Ammon's horn (tissue), 1 donor: ENCODE results near the gene SVIL.
"Not testable (repeated sequence)": the region's sequence is repeated elsewhere in the genome, so short reads cannot be mapped to it uniquely, and the experiment has no call there.

Experiments
- DNase-seq: peaks from one replicate; pipeline ENCODE4 v3.0.0-alpha.2; 2016; ENCODE audit warnings: low spot score

SVIL gene

DNA sequence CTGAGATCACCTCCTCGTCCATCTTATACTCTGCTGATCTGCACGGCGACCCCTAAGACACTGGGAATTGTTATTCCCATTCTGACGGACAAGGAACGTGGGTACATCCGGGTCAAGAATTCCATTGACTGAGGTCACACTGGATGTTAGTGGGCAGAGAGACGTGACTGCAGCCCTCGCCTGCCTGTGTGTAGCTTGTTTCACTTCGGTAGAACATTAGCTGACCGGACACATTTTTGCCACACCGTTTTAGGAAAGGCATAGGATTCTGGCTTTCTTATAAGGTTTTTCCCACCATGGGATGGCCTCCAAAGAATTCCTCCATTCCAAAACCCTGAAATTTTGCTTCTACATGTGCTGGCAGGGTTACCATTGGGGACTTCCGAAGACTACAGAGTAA is 118.9 kb downstream of the SVIL start:
- DNase-seq = not testable (repeated sequence)

DNA sequence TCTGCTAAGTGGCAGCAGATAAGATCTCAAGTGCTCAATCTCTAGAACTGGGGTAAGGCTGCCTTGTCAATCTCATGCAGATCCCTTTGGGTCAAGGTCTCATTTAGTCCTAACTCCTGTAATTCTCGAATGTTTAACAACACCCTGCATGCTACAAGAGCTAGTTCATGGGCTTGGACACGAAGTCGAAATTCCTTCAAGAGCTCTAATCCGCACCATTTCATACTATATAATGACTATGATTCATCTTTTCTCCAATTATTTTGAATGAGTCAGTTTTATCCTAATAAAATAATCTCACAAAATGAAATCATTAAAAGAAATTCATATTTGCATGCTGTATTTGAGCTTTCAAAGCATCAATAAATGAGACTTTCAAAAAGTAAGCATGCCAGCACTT is 119.7 kb downstream of the SVIL start:
- DNase-seq = not testable (repeated sequence)

DNA sequence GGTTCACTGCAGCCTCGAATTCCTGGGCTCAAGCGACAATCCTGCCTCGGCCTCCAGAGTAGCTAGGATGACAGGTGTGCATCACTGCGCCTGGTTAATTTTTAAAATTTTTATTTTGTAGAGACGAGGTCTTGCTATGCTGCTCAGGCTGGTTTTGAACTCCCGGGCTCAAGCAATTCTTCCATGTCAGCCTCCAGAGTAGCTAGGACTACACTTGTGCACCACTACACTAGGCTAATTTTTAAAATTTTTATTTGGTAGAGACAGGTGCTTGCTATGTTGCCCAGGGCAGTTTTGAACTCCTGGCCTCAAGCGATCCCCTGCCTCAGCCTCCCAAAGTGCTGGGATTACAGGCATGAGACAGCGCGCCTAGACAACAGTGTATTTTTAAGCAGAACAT is 120.5 kb downstream of the SVIL start:
- no peak for DNase-seq

DNA sequence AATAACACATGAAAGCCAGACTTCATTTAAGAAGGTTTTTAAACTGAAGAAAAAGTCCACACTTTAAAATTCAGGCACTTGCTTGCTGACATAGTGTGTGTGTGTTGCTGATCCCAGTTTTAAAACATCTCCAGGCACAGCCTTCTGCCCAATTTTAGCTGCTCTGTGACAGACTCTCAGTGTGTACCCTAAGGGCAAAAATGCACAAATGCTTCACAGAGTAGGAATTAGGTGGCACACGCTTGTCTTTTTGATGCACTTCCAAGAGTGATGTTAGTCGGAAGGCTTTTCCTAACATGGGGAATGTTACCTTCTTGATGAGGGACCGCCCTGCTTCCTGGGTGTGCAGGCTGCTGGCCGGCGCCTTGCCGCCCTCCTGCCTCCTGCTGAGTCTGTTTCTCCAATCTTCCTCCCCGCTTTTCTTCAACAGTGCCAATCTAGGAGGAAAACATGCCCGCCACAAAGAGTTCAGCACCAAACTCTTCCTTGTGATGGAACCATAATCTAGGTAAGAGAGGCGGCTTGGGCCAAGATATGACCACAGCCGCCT is 122.3 kb downstream of the SVIL start:
- no peak for DNase-seq

DNA sequence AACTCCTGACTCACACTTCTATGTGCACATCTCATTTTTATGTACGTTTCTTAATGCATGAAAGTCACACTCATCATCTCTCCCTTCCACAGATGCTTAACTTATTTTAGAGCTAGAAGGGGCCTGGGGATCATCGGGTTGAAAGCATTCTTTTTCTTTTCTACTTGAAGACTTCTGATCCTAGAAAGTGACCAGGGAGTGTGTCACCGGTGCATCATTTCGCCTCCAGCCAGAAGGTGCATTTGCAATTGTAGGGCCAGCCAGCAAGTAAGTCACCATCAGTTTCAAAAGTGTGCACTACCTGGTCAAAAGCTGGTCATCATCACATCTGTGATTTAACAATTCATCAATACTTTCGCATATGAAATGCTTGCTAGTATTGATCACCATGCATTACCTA is 123.0 kb downstream of the SVIL start:
- not testable (repeated sequence) for DNase-seq

DNA sequence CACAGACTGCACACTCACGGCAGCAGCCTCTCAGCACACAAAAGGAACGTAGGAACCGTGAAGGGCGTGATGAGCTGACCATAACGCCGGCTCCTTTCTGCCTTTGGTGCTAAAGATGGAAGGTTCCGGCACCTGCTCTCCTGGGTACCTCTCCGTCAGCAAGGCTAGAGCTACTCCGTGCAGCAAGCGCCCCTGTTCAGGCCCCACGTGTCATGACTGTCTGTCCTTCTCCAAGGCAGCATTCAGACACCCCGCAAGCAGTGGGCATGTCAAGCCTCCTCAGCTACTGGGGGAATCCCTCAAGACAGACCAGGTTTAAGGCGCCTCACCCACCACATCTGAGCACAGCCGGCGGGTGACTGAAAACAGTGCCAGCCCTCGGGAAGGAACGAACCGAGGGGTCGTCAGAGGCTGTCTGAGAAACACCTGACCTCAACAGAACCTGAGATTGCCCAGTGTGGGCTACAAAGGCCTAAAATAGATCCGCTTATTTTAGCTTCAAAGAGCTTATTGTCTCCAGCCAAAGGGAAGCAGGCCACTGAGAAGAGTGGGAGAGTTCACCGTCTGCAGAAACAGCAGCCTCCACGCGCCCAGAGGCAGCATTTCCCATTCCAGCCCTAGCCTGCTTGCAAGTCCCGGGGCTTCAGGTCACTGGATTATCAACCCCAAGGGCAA is 124.2 kb downstream of the SVIL start:
- DNase-seq = not testable (repeated sequence)

DNA sequence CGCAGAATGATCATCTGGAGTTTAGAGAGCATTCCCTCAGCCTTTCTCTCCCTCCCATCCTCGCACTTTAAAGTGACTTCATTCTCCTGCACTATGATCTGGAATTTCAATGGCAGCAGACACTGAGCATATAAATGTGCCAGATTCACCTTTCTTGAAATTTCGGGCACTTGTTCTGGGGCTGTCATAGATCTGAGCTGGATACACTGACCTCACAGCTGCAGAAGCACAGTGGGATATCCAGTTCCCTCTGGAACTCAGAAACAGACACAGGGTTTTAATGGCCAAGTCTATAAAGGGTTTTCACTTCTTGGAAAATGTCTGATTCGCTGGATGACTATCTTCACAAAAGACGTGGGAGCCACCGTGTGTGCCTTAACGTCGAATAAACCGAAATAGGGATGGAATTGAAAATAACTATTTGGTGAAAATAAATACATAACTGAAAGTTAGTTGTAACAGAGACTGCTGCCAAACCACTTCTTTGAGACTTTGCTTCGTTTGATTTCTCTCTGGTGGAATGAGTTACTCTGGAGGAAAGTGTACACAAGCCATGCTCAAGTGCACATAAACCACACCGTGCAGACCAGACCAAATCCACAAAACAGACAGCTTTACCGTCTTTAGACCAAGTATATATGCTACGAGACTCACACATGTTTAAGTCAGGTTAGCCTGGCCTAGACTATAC is 126.1 kb downstream of the SVIL start:
- no peak for DNase-seq

DNA sequence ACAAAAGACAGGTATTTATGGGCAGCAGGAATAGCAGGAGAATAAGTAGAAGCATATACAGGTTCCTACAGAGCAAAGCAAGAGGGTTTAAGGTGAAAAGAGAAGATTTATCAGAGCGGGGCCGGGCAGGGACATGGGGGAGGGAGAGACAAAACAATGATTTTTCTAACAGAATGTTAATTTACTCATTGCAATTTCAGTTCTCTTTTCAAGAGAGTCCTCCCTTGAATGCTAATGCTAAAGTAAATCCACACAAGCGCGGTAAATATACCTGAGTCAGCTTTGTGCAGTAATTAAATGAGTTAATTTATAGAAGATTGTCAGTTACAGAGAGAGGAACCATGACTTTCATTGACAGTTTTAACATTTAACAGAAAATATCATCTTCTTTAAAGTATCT is 127.0 kb downstream of the SVIL start:
- not testable (repeated sequence) for DNase-seq

DNA sequence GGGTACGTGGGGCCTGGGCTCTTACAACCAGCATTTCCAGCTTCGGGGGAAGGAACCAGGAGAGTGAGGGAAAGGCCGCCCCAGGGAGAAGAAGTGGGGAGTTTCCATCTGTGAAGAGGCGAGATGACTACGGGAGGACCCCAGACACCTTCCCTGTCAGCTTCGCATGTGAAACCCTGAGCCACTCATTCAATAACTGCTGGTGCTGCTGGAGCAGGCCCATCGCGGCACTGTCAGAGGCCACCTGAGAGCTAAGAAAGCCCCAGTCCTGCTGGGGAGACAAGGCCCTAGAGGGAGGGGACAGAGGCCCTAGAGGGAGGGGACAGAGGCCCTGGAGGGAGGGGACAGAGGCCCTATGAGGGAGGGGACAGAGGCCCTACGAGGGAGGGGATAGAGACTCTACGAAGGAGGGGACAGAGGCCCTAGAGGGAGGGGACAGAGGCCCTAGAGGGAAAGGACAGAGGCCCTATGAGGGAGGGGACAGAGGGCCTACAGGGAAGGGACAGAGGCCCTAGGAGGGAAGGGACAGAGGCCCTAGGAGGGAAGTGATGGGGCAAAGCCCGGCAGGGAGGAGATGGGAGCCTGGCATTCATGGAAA is 128.3 kb downstream of the SVIL start:
- DNase-seq = not testable (repeated sequence)

DNA sequence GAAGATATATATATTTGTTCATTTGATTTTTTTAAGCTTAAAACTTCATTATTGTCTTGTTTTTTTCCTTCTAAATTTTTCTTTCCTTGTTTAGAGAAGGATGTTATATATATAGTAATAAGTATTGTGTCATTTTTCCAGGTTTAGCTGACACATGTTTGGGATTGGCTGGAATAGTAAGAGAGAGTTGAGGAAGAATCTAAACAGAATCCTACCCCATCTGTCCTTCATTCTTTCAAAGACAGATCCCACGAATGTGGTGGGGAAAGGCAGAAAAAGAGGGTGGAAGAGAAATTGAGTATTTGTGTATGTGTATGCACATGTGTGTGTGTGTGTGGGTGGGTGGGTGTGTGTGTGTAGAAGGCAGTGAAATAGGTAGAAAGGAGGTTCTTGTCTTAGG is 132.4 kb downstream of the SVIL start:
- DNase-seq = no peak

DNA sequence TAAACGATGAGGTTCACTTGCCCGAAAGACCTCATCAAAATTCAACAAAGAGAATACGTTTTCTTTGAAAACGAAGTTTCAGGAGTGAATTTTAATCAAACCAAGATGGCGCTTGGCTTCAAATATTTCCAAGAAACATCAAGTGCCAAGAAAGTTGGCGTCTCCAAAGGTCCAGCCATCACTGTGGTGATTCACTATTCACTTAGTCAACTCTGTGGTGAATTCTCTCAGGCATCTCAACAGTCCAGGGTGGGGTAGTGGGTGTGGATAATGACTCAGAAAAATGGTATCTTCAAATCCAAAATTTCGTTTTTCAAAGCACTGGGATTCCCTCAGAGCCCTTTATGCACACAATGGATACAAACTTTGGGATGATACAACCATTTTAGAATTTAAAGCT is 133.1 kb downstream of the SVIL start:
- DNase-seq = no peak

DNA sequence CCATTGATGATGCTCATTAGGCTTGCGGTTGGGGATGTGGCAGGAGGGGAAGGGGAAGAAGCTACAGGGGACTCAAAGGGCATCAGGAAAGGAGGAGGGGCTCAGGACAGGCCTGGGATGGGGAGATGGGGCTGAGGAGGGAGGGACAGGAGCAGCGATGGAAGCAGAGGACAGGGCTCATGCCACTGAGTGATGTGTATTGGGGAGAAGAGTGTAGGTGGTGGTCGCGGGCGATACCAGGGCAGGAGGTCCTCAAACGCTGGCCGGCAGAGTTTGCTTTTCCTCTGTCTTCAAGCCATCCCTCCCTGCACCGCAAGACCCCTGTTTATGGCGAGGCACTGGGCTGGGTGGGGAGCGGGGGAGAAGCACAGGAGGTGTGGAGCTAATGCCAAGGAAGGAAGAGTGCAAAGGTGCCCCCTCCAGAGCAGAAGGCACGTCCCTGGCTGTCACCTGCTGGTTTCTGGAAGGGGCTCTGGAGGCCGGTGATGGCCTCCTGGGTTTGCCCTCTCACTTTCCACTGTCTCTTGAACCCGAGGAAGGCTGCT is 134.7 kb downstream of the SVIL start:
- no peak for DNase-seq

DNA sequence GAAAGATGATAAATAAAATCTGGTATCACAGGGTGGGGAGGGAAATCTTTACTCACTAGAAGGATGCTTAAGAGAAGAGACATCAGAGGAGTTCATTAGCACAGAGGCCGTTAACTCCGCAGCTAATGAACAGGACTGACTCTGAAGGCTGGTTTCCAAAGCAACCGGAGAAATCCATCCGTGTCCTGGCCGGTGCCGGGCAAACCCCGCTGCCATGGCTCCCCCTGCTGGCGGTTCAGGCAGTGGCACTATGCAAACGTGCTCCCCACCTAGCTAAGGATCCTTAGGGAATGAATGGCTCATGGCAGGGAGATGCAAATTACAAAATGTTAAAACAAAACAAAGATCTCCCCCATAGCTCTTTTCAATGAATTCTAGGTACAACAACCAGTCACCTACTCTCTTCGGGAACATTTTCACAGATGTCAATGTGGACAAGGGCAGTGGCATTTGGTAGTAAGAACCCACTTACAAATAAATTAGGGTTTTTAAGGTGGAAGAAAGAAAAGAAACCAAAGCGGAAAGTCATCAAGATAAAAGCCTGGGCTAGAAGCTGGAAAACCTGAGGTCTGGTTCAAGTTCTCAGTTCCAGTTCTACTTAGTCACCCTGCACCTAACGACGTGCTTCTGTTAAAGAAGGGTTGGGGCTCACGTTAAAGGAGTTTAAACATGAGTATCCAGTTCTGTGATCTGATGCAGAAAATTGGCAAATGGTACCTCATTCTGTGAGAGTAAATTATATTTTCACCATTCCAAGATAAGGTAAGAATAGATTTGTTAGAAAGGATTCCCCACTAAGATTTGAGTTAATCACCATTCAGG is 138.2 kb downstream of the SVIL start:
- peak; percentile 77 for DNase-seq

DNA sequence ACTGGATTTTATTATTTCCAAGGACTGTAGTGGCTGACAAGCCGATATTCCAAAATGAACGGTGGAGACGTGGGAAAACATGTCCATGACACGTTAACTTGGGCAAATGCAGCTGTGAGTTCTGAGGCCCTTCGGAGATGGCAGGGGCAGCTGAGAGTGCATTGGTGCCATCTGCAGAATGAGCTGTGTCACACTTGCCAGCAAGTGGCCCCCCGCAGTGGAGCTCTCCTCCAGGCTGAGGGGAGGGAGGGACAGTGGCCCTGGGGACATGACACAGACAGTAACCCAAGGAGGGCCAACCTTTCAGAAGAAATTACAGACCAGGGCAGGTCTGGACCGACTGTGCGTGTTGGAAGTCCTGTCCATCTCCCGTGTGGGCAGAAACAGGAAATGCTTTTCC is 139.4 kb downstream of the SVIL start:
- DNase-seq = no peak

DNA sequence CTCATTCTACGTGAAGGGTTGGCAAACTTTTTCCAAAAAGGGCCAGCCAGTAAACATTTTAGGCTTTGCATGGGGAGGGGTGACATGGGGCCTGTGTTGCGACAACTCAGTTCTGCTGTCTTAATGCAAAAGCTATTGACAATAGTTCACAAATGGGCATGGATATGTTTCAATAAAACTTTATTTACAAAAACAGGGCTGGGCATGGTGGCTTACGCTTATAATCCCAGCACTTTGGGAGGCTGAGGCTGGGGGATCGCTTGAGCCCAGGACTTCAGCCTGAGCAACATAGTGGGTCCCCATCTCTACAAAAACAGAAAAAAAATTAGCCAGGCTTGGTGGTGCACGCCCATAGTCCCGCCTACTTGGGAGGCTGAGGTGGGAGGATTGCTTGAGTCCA is 141.1 kb downstream of the SVIL start:
- DNase-seq = no peak

DNA sequence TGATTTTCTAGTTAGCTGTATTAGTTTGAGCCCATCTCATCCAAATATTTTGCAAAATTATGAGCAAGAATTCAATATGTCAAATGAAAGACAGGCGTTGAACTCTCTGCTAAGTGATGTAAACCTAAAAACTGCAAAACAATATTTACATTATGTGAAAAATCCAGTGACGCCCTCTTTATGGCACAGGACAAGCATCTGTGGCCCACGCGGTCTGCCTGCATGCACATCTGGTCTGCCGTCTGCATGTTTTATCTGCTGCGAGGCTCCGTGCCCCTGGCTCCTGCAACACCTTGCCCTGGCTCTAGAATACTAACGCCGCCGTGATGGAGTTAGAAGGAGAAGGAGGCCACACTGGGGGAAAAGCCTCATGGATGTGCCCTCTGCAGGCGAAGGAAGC is 142.0 kb downstream of the SVIL start:
- DNase-seq = no peak

DNA sequence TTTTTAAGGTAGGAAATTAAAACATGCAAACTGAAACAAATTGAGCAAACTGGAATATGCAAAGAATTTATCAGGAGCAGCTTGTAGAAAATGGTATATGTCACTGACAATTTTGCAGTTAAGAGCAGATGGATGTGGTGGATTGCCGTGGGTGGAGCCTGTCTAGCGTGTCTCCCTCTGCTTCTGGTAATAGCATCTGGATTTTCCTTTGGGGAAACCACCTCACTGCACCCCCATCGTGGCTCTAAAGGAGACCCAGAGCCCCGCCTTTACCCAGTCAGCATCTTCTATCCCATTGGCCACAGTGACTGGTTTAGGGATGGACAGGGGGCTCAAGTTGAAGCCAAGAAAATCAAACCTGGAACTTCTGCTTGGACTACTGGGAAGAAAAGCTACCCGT is 142.9 kb downstream of the SVIL start:
- no peak for DNase-seq

DNA sequence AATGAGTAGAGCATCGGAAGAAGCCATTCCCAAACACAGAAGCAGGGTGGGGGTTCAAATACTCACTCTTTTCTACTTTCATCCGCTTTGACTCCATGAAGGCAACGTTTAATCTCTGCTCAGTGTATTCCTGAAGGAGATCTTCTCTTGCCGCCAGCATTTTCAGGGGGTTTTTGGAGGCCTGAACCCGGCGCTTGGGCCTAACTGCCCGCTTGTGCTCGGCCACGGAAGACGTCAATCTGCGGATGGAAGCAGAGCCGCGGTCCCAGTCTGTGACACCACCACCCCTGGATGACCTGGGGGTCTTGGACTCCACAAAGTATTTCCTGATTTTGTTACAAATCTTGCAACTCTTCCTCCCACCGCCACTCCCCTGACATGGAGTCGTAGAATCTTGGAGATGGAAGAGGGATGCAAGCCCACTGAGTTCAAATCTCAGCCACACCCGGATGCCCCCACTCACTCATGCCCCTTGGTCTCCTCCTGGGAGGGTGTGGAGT is 143.9 kb downstream of the SVIL start:
- not testable (repeated sequence) for DNase-seq

DNA sequence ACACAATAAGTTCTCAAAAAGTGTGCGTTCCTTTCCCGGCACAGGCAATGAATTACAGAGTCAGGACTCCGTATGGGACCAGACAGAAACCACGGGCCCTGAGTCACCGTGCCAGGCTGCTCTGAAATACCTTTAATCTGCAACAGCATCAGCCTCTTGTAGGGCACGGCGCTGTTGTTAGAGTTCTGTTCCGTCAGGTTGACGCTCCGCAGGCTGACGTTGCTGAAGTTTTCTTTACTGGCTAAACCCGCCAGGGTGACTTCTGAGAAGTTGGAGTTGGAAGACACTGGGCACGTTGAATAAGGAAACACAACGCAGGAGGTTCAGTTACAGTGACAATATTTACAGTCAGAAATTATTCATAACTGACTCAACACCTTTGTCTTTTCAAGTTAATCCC is 146.3 kb downstream of the SVIL start:
- DNase-seq = not testable (repeated sequence)

DNA sequence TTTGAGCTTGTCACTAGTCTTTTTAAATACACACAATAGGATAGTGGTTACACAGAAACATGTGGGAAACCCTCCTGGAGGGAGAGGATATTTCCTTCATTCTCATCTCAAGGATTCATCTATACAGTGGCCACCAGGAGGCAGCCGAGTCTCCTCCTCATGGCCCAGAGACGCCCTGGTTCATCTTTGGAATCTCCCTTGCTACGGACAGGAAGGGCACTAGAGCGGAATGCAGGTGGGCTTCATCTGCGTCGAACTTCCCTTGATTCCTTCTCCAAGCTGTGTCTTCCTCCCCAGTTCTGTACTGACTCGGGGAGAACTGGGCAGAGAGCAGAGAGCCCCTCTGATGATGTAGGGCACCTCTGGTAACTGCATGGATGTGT is 146.9 kb downstream of the SVIL start:
- not testable (repeated sequence) for DNase-seq

DNA sequence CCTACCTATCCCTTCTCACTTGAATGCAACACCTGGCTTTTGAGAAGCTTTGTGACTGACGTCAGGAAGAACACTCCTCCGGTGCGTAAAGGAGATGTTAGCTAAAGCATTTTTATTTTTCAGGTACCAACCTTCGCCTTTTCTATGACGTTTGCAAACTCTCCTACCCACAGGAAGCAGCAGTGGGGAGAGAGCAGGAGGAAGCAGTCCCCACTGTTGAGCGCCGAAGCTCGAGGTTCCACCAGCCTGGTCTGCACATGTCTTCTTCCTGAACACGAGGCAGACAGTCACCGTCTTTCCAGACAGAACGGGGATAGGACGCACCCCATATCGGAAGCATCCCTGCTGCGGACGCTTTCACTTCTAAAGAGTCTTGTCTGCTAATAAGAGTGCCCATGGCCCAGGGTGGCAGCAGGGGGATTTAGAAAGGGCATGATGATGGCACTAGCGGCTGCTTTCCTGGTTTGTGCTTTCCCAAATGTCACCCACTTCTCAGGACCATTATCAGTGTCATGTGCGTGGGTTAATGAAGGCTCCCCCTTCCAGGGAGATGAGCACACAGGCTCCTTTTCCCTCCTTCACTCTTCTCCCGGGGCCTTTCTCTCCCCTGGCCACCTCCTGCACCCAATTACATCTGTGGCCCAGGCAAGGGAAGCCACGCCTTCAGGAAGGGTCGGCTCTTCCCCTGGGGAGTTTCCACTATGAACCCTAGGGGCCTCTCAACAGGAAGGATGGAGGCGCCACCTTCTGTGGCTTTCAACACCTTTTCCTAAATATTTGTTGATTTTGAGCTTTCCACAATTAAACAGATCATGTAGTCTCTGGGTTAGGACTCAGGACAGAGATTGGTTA is 147.5 kb downstream of the SVIL start:
- DNase-seq = not testable (repeated sequence)
